DMS153 treated with DMSO at 0.1 percent for 48 hours (cell line): Measurements from ENCODE around the gene CUBN.
"Not testable (repeated sequence)": the region's sequence is repeated elsewhere in the genome, so short reads cannot be mapped to it uniquely, and the experiment has no call there.

Source experiments
- DNase-seq: peaks from one replicate; lab custom pipeline; 2025; ENCODE audit not compliant: unreplicated experiment; lab: John Stamatoyannopoulos, UW

CUBN gene

GRCh38 chr10:16832351-16833080 lies 297.1 kb downstream of the CUBN start:
- DNase-seq: peak; percentile 22

DNA sequence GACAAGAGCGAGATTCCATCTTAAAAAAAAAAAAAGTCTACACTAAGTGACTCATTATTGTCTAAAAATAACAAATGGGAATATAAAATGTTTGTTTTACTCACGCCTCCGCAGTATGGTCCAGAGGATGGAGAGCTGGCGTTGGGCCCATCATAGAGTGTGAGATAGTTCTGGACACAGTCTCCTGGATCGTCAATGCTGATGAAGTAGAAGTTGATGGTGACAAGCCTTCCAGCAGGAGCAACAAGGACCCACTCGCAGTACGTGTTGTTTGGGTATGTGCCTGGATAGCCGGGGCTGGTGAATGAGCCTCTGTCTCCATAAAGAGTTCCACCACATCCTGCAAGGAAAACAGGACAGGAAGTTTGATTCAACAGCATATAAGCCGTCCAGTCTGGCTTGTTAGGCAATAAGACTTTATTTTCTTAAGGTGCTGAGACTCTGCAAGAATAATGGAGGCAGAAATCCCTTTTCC lies 300.9 kb downstream of the CUBN start:
- DNase-seq: no peak

DNA sequence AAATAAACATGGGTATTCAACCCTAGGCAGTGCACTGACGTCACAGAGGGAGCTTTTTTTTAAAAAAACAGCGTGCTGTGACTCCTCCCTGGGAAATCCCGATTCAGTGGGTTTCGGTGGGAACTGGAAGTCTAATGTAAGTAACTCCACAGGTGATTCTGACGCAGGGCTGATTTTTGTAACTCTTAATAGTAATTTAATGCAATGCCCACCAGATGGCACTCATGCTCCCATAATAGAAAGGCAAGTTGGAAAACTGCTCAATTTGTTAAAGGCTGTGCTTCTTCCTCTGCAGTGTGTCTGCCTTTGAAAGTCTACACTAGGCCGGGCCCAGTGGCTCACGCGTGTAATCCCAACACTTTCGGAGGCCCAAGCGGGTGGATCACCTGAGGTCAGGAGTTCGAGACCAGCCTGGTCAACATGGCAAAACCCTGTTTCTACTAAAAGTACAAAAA lies 301.5 kb downstream of the CUBN start:
- DNase-seq: peak; percentile 5

- not testable (repeated sequence) for DNase-seq
Measured at GRCh38 chr10:16827474-16827873, 302.1 kb downstream of the CUBN start.

GRCh38 chr10:16822726-16823360 lies 306.8 kb downstream of the CUBN start:
- no peak for DNase-seq

GRCh38 chr10:16822027-16822426 lies 307.6 kb downstream of the CUBN start:
- no peak for DNase-seq

GRCh38 chr10:16820421-16820820 lies 309.2 kb downstream of the CUBN start:
- no peak for DNase-seq

DNA sequence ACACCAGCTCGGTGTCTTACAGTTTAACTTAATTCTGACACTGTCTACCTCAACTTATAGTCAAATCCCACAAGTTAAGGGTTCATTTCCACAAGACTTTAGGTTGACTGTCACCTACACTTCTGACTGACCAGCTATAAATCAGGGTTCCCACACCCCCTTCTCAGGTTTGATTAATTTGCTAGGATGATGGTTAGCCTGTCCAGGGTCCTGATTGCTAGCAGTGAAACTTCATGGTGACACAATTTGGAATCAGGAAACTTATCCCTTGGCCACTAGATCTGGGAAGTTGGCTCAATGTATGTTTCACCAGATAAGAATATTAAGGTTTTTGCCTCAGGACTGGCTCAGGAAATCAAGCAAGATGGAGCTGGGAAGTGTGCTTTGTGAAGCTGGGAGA lies 309.6 kb downstream of the CUBN start:
- no peak for DNase-seq

DNA sequence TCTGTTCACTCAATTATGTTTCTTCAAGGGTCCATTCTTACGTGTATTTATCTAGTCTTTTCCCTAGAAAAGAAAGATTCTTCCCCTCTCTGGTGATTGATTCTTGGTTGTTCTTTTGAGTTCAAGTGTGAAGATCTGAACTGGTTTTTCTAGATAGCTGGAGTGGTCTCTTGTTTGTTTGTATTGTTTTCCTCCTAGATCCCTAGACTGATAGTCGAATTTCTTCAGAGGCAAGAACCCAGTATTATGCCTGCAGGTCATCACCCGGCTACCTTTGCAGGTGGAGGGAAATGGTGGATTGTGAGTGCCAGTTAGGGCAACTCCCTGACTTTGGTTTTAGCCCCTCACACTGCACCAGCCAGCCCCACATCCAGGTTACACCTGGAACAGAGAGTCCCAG lies 310.2 kb downstream of the CUBN start:
- DNase-seq: no peak

GRCh38 chr10:16819026-16819425 lies 310.6 kb downstream of the CUBN start:
- DNase-seq: no peak

DNA sequence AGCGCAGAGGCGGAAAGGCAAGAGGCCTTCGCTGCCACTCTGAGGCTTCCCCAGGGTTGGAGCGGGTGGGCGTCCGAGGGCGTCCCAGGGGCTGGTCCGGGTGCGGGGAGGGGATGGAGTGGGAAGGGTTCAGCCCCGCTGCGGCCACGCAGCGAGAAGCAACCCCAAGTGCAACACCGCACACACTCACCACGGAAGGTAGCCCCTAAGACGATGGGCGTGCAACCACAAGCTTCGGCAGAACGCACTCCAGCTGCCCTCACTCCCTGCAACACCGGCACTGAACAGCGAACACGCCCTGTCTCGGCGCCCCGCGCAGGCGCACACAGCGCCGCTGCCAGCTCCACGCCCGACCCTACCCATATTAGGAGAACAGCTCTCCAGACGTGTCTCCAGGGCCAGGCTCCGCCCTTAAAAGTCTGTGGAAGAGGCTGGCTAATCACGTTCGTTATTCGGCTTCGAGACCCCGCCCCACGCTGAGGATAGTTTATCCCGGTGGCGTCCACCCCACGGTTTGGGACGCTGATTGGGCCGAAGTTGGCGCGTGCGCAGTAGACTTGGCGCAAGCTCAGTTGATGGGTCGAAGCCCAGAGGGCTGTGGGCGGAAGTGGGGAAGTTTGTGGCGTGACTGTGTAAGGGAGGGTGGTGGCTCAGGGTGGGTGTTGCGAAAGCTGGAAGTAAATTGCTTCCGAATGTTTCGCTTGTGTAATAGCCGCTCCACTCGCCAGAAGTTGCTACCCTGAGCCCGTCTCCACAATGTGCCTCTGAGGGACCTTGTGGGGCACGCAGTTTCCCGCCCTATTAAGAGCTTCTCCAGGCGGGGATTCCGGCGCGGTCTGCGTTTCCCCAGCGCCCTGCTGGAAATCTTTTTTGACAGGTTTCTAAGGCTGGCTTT lies 312.2 kb downstream of the CUBN start, which contains the start of gene RSU1:
RSU1 (minus strand) TSS at position 300 of the 895 bp plus-strand sequence. CDS start 343 bp downstream, outside the sequence.
- peak; percentile 80 for DNase-seq

GRCh38 chr10:16816830-16817124 lies 312.8 kb downstream of the CUBN start:
- DNase-seq: no peak

GRCh38 chr10:16816171-16816570 lies 313.4 kb downstream of the CUBN start:
- no peak for DNase-seq

DNA sequence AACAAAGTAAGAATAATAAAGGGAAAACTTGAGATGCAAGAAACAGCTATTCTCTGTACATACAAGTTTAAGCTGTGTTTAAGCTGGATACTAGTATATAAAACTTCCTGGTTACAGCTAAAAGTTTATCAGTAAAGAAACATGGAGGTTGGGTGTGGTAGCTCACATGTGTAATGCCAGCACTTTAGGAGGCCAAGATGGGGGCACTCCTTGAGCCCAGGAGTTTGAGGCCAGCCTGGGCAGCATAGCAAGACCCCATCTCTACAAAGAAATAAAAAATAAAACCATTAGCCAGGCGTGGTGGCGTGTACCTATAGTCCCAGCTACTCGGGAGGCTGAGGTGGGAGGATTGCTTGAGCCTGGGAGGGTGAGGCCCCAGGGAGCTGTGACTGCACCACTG lies 315.6 kb downstream of the CUBN start:
- DNase-seq: no peak

GRCh38 chr10:16812676-16813075 lies 316.9 kb downstream of the CUBN start:
- DNase-seq: no peak

GRCh38 chr10:16811765-16812164 lies 317.8 kb downstream of the CUBN start:
- DNase-seq: no peak

GRCh38 chr10:16811292-16811691 lies 318.3 kb downstream of the CUBN start:
- DNase-seq: no peak

GRCh38 chr10:16809074-16809718 lies 320.4 kb downstream of the CUBN start:
- DNase-seq: no peak

- DNase-seq: no peak
Measured at GRCh38 chr10:16804123-16804522, 325.5 kb downstream of the CUBN start.

- DNase-seq: no peak
Measured at GRCh38 chr10:16803464-16803863, 326.1 kb downstream of the CUBN start.

- no peak for DNase-seq
Measured at GRCh38 chr10:16799621-16800020, 330.0 kb downstream of the CUBN start.
